Stimulated activated CD4-positive, alpha-beta T cell treated with anti-CD3 and anti-CD28 coated beads, TNF-alpha, amount 100 ng/mL, for 48 hours (primary cell): ENCODE measurements around the gene HCN2.

Experiments used
- DNase-seq, 3 donors: peaks; one replicate each; pipeline ENCODE4 v3.0.0-alpha.2; 2020; ENCODE audit warnings: low read depth in 3 of 3

The HCN2 gene

GRCh38 chr19:653425-653824 lies 63.7 kb downstream of the HCN2 start:
- DNase-seq, result no peak

- no peak for DNase-seq
Measured at GRCh38 chr19:655691-656090, 66.0 kb downstream of the HCN2 start.

GRCh38 chr19:656751-657559 lies 67.3 kb downstream of the HCN2 start:
- DNase-seq, result no peak

- no peak for DNase-seq
Measured at GRCh38 chr19:657611-658010, 67.9 kb downstream of the HCN2 start.

- no peak for DNase-seq
Measured at GRCh38 chr19:658059-658839, 68.6 kb downstream of the HCN2 start.

- no peak for DNase-seq
Measured at GRCh38 chr19:658916-659839, 69.5 kb downstream of the HCN2 start.

- no peak for DNase-seq
Measured at GRCh38 chr19:660793-661426, 71.2 kb downstream of the HCN2 start.

- peak; percentile 28 to 57 (median 48) for DNase-seq
Measured at GRCh38 chr19:661427-662196, 71.9 kb downstream of the HCN2 start.

GRCh38 chr19:662207-662961 lies 72.7 kb downstream of the HCN2 start:
- DNase-seq, result peak; percentile 35 to 63 (median 49)

GRCh38 chr19:662962-663681 lies 73.4 kb downstream of the HCN2 start, which contains the start of gene RNF126:
Gene RNF126, minus strand, starts transcription at chr19:663214. Its CDS starts 93 bp downstream, at chr19:663121.
- peak; percentile 89 to 96 (median 94) for DNase-seq

GRCh38 chr19:663682-664117 lies 74.0 kb downstream of the HCN2 start:
- DNase-seq, result no peak

- DNase-seq, result peak; percentile 61 to 83 (median 77)
Measured at GRCh38 chr19:664913-665443, 75.3 kb downstream of the HCN2 start.
